Measurements from ENCODE around the gene TTC27. TPM values are rescaled to one million over a fixed set of nuclear protein-coding genes. Genes with fewer than 3 reads are reported as not detected.

Gene TTC27
- total and polyA plus RNA-seq, 10 of the 15 experiments (the other 5 are each of a cell fraction or from before 2014, with no cell fraction given) = 20.4 to 34.9 (median 26.0) TPM

GRCh38 chr2:32777714-32778113 is 149.9 kb downstream of the TTC27 start:
- in situ Hi-C loops (cut with MboI) (loop anchor here (10.0 kb wide), 1 partner anchor 167 kb away; the partner anchor contains the start of gene LTBP1), intact Hi-C loops (cut with micrococcal nuclease; ENCODE audit: unreplicated experiment) (no loop called here)
- 86% methylated on average over 6 of the region's 6 CpGs for whole genome bisulfite sequencing (ENCODE audit: insufficient coverage, insufficient replicate concordance, low lambda C conversion rate, missing lambda C conversion rate)
- H3K4me2 ChIP-seq (ENCODE audit: control insufficient read depth, insufficient read depth) = no peak overlapping the region
- H3K27ac ChIP-seq (ENCODE audit: control insufficient read depth, insufficient read depth) = no peak overlapping the region
- no peak for DNase-seq (ENCODE audit: low read depth, low spot score)
- no peaks in the 10 kb centered on the region for H3K4me1 ChIP-seq (ENCODE audit: control insufficient read depth, insufficient read depth, low read length)
- no peaks in the 10 kb centered on the region for H3K27me3 ChIP-seq (replicated peaks in 1 of 2; ENCODE audit: control insufficient read depth in 2 of 2, insufficient read depth in 2 of 2, low read length in 1 of 2)
- H3K36me3 ChIP-seq (ENCODE audit: control insufficient read depth in 2 of 2, insufficient read depth in 2 of 2, low read length in 1 of 2) = no peaks in the 10 kb centered on the region; a peak in 1 of 4 replicates
- peaks cover 5% of the 10 kb centered on the region; the same call in 2 of the 3 replicates for H3K9me3 ChIP-seq (replicated peaks; ENCODE audit: control insufficient read depth, insufficient read depth, low read length)
- no peak overlapping the region for H2AFZ ChIP-seq (ENCODE audit: control insufficient read depth, low read depth, low read length)
- ChIA-PET RAD21 (ENCODE audit: unreplicated experiment) (interaction anchor here (1.3 kb wide), 1 partner anchor 19 kb away, joined by 5 read pairs; no protein-coding TSS in a partner anchor), POLR2A (no interaction called here), CTCF (interaction anchor here (2.2 kb wide), 1 partner anchor 595 kb away, joined by 8 read pairs; no protein-coding TSS in a partner anchor), SMC1A (ENCODE audit: uncharacterized antibody, unreplicated experiment) (no interaction called here)
- H3K79me2 ChIP-seq (ENCODE audit: control insufficient read depth, insufficient read depth, low read length) = no peaks in the 10 kb centered on the region
- no peaks in the 10 kb centered on the region for H4K20me1 ChIP-seq (ENCODE audit: control insufficient read depth, insufficient read depth)
- FAIRE-seq = no peak
- no TSS peak for BruUV-seq (replicated peaks)
- TF ChIP-seq IRF5 (IDR thresholded peaks at IDR 0.05; ENCODE audit: borderline replicate concordance) = no peak
- TF ChIP-seq MXI1 (IDR thresholded peaks at IDR 0.05; ENCODE audit: low read depth, low read length) = no peak
- TF ChIP-seq DPF2 (IDR thresholded peaks at IDR 0.05) = no peak
- no peak for TF ChIP-seq BCL3 (IDR thresholded peaks at IDR 0.05; ENCODE audit: borderline replicate concordance, insufficient read depth, low read depth, low read length, poor library complexity, severe bottlenecking)
- no peak for TF ChIP-seq CHD4 (IDR thresholded peaks at IDR 0.05)
- no peak for TF ChIP-seq EGR1 (IDR thresholded peaks at IDR 0.05; ENCODE audit: borderline replicate concordance in 1 of 2, low read depth in 2 of 2, low read length in 2 of 2)
- TF ChIP-seq SUPT20H (IDR thresholded peaks at IDR 0.05; ENCODE audit: borderline replicate concordance, control insufficient read depth, low read depth, low read length) = no peak
- TF ChIP-seq RUNX3 (IDR thresholded peaks at IDR 0.05; ENCODE audit: low read length) = no peak
- no peak for TF ChIP-seq NFYB (IDR thresholded peaks at IDR 0.05; ENCODE audit: insufficient read depth, low read depth, low read length)
- TF ChIP-seq SREBF2 (IDR thresholded peaks at IDR 0.05; ENCODE audit: low read length) = no peak
- TF ChIP-seq GABPA (IDR thresholded peaks at IDR 0.05; ENCODE audit: low read depth) = no peak
- no peak for TF ChIP-seq ZNF592 (IDR thresholded peaks at IDR 0.05)
- TF ChIP-seq TCF12 (IDR thresholded peaks at IDR 0.05; ENCODE audit: low read depth, low read length) = no peak
- TF ChIP-seq CBX5 (IDR thresholded peaks at IDR 0.05; ENCODE audit: low read depth) = no peak
- TF ChIP-seq PKNOX1 (IDR thresholded peaks at IDR 0.05) = no peak
- no peak overlapping the region for H3K9ac ChIP-seq (ENCODE audit: control insufficient read depth, insufficient read depth, low read length)
- no peak for ATAC-seq
- H3K4me3 ChIP-seq = no peak overlapping the region
